SKM-1 treated with dmso at 0.1 percent for 144 hours (cell line): ENCODE results near the gene SEMA3A.

Experiments used
- DNase-seq: peaks from one replicate; lab custom pipeline; 2025; ENCODE audit not compliant: unreplicated experiment; lab: John Stamatoyannopoulos, UW

The SEMA3A gene

GRCh38 chr7:84196084-84196503 is 1.5 kb upstream of the SEMA3A start:
- DNase-seq, result no peak

- DNase-seq, result no peak
These were observed 889 bp upstream of the SEMA3A start for GRCh38 chr7:84195295-84196060.

GRCh38 chr7:84193747-84194146 is 842 bp downstream of the SEMA3A start:
- no peak for DNase-seq

GRCh38 chr7:84191842-84192241 is 2.7 kb downstream of the SEMA3A start:
- no peak for DNase-seq

GRCh38 chr7:84191261-84191660 is 3.3 kb downstream of the SEMA3A start:
- DNase-seq, result no peak

DNA sequence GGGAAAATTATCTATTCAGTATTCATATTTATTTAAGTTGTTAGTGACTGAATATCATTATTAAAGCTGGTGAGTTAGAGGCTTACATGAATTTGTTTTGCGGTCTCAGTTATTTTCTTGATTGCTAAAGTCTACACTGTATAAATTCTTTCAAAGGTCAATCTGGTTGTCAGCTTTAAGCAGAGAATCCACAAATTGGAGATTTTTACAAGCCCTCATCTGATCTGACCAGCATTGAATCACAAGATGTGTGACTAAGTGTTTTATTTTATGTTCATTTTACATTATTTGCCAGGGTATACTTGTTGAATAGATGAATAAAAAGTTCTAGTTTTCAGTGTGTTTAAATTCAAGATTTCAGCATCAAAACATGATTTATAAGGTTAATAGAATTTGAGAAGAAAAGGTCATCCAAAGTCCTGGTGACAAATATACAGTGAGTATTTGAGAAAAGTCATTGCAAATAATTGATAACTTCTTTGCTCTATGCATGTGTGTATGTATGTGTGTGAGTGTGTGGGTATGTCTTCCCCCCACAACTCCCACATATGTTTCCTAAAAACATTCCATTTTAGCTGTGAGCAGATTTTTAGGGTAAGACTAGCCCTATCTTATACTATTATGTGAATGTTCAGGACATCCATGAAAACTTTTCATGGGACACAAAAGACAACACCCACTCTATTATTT is 4.4 kb downstream of the SEMA3A start:
- DNase-seq, result no peak

DNA sequence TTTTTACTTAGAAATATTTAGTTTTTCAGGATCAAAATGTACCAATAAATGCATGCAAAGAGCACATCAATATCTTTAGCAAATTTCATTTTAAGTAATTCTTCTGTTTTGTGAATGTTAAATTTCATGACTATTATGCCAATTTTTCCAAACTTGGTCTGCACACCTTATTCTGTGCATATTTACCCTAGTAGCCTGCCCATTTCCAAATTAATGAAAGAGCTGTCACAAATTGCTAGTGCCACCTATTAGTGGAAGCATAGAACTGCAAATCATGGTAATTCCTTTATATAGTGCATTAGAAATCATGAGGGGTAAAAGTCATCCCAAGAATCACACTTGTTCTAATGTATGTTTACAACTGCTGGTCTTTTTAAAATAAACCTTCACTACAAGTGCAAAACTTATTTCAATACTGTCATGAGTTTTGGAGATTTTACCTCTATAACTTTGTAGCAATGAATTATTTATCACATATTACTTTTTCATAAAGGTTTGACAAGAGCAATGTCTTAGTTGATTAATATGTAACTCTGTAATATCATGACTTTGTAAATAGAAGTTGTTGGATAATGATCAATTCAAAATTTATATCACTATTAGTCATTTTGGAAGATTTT is 5.7 kb downstream of the SEMA3A start:
- DNase-seq, result no peak

DNA sequence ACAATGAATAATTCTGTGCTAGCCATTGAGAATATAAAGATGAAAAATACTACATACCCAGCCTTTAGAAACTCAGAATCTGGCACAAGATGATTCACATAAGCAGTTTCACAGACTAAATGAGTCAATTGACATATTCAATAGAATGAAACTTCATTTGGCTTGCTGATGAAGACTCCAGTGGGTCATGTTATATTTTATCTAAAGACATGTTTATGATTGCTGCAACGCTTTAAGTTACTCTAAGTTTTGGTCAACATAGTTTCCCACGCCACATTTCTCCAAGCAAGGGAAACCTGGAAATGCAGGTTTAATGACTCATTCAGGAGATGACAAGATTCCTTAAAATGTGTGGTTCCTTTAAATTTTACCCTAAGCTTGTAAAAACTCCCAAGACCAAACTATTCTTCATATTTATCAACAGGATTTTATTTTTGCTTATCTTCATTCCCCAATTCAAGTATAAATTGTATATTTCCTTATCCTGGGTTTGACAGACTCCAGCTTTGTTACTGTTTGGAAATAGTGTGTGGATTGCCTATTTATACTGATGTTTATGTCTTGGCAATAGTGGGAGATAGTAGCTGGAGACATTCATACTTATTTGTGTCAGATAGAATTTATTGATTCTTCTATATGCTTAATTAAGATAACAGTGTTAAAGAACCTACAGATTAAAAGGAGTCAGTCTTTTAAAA is 6.6 kb downstream of the SEMA3A start:
- DNase-seq, result no peak

DNA sequence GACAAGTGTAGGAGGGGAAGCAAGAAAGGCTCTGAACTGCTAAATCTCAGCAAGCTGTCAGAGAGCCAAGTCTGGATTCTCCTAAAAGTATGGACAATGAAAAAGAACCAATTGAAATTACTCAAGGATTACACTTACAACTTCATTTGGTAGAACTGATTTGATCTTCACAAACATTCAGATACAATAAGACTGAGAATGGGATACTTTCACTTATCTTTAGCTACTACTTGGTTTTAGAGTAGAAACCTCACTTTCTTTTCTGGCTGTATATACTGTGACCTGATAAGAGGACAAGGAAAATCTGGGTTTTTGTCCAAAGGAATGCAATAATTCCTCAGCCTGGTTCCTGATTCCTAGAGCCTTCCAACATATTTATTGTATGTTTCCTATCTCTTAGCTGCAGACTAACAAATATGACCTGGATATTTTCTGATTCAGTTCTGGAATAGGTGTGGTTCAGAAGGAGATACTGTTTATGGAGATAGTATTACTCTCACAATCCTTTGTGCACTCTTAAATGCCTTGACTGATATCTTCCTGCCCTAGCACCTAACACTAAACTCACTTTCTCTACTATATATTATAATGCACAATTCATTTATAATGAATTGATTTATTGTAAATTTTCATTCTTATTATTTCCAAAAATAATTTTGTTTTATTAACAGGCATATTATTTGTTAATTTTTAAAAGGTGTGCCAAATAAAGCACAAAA is 7.3 kb downstream of the SEMA3A start:
- no peak for DNase-seq

GRCh38 chr7:84183741-84184140 is 10.8 kb downstream of the SEMA3A start:
- no peak for DNase-seq

DNA sequence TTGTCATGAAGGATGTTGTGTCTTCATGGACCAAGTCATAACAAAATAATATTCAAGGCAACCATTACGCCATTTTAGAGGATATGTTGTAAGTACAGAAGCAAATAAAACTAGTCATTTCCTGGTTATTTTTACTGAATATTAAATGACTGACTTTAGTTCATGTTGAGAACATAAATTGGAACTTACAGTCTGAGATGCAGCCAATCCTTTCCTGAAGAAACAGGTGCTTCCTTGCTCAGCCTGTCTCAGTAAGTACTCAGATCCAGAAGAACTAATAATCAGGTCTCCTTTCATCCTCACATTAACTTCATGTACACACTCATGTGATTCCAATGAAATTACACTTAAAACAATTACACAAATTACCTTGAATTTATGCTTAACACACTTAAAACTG is 12.3 kb downstream of the SEMA3A start:
- no peak for DNase-seq

DNA sequence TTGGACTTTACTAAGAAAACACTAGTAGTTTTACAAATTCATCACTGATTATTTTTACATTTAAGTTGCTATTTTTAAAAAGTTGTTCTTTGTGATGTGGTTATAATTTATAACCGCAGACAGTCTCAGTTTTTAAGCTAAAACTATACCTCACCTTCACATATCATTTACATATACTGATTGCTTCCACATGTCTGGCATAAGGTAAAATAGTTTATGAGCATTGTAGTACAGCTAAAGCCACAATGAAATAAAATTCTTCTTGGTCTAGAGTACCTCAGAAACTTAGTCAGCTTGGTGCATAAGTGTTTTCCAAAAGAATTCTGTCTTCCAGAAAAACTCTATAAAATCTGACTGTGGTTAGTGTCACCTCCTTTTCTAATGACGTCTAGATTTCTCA is 13.0 kb downstream of the SEMA3A start:
- DNase-seq, result no peak

GRCh38 chr7:84177758-84178412 is 16.7 kb downstream of the SEMA3A start:
- no peak for DNase-seq

- no peak for DNase-seq
These were observed 17.9 kb downstream of the SEMA3A start for GRCh38 chr7:84176716-84177115.

GRCh38 chr7:84175461-84175860 is 19.1 kb downstream of the SEMA3A start:
- DNase-seq, result no peak

- no peak for DNase-seq
These were observed 23.9 kb downstream of the SEMA3A start for GRCh38 chr7:84170646-84171045.

DNA sequence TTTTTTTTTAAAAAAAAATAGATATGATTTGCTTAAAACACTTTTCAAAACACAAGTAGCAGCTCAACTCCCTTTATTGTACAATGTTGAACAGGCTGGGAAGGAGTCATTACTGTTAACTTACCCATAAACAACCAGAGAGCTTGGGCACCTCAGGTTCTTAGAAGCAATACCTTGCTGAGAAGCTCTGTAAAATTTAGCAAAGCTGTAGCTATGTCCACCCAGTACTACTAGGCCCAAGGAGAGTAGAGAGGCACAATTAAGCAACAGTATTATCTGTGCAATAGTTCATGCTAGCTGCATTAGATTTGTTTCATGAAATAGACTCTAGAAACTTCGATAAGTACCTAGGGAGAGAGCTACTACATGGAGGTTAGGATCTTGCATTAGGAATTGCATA is 32.0 kb downstream of the SEMA3A start:
- no peak for DNase-seq

GRCh38 chr7:84162125-84162524 is 32.5 kb downstream of the SEMA3A start:
- DNase-seq, result no peak

DNA sequence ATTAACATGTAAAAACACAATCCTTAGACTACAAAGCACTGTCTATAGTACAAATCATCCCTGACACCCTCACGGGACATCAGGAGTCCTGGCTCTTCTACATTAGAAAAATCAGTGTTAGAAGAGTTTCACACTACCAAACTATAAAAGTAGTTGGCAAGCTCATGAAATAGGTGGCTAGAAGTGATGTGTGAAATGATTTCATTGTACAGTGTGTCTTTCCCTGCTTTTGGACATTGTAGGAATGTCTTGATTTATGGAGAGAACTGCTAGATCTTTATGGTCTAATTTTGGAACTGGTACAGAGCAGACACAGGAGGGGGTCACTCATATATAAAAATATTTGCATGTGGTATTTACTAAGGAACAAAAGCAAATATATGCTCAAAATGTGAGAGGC is 33.2 kb downstream of the SEMA3A start:
- DNase-seq, result no peak

DNA sequence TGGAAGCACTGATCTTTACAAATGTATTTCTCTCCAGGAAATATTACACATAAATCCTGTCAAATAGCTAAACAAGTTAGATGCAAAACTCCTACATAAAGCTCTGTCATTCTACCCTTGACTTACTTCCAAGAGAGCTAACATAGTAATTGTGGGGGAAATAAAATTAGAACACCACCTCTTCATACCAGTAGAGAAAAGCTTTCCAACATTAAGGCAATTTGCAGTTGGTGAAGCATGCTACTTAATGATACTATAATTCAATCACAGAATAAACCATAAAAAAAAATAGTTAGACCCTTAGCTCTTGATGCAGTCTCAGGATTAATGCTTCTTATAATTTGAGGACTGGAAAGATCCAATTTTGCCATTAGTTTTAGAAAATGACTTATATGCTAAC is 35.2 kb downstream of the SEMA3A start:
- no peak for DNase-seq
